Measurements from ENCODE around the gene KRT82. TPM values are rescaled to one million over a fixed set of nuclear protein-coding genes. Genes with fewer than 3 reads are reported as not detected.

The KRT82 gene
- total and polyA plus RNA-seq, 2 of the 8 experiments (the other 6 are each of a cell fraction or from before 2014, with no cell fraction given): not detected

DNA sequence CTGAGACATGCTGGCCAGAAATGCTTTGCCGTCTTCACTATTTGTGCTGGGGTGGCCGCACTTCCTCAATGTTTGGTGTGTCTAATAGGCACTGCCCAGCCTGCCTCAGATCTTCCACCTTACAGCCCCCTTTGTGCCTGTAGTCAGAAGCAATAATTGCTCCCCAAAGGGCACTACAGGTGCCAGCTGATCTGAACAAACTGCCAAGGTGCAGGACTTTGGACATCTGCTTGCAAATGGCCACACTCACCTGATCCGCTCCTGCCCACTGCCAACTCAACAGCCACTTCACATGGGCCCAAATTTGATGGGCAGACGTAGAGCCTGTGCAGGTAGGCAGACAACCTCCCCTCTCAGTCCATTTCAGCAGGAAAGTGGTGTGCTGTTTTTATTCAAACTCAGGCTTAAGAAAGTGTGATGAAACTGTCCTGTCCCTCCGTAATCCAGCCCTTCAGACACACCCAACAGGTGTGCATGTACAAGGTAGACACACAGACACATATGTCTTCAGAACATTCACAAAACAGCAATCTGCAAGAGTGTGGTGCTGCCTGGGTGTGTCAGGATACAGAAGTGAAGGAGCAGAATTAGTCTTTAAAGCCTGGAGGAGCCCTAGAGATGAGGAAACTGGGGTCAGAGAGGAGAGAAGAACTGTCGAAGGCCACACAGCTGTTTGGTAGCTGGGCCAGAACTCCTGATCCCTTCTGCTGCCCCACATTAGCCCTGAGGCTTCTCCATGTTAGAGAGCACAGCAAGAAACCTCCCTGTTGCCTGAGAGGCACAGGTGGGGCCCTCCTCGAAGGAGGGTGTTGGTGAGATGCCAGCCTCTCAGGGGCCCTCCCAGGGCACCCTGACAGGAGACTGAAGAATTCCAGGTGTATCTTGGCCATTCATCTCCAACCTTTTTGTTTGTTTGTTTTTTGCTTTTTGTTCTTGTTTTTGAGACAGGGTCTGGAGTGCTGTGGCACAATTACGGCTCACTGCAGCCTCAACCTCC, 32.5 kb upstream of the KRT82 start (continued):
- TF ChIP-seq CHD7 (IDR thresholded peaks at IDR 0.05; ENCODE audit: insufficient replicate concordance, low read length): no peak
- TF ChIP-seq HDAC2 (IDR thresholded peaks at IDR 0.05; ENCODE audit: borderline replicate concordance in 1 of 2, low read depth in 2 of 2, low read length in 2 of 2): no peak
- TF ChIP-seq, protein P1, sequence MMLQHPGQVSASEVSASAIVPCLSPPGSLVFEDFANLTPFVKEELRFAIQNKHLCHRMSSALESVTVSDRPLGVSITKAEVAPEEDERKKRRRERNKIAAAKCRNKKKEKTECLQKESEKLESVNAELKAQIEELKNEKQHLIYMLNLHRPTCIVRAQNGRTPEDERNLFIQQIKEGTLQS (IDR thresholded peaks at IDR 0.05; ENCODE audit: insufficient read depth, low read depth, low read length): no peak
- no peak for TF ChIP-seq GABPA (IDR thresholded peaks at IDR 0.05; ENCODE audit: borderline replicate concordance, insufficient read depth, low read length)
- TF ChIP-seq SP4 (IDR thresholded peaks at IDR 0.05; ENCODE audit: low read length): no peak
- TF ChIP-seq, protein P2, sequence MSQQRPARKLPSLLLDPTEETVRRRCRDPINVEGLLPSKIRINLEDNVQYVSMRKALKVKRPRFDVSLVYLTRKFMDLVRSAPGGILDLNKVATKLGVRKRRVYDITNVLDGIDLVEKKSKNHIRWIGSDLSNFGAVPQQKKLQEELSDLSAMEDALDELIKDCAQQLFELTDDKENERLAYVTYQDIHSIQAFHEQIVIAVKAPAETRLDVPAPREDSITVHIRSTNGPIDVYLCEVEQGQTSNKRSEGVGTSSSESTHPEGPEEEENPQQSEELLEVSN (IDR thresholded peaks at IDR 0.05): no peak
- no peak for TF ChIP-seq POLR2A (IDR thresholded peaks at IDR 0.05; ENCODE audit: control extremely low read depth in 1 of 2, low read depth in 2 of 2, low read length in 2 of 2)
- no peak for TF ChIP-seq NRF1 (IDR thresholded peaks at IDR 0.05; ENCODE audit: low read depth, low read length)
